CD4-positive, alpha-beta T cell treated with Interferon alpha-2 for 1 hour (primary cell): ENCODE data around the gene GATC.

Experiments used
- DNase-seq, 2 donors: peaks; one replicate each; pipeline ENCODE4 v3.0.0-alpha.2; 2020 to 2022

Gene GATC

GRCh38 chr12:120445911-120446843 lies at the start of gene GATC, which contains the start of gene TRIAP1:
Gene GATC, plus strand, starts transcription at chr12:120446444. Its CDS starts 37 bp downstream, at chr12:120446481.
Gene TRIAP1, minus strand, starts transcription at chr12:120446384. Its CDS starts 12 bp downstream, at chr12:120446372.
- peak; percentile 82 to 91 for DNase-seq

- no peak for DNase-seq
These were observed 48.3 kb upstream of the GATC start for GRCh38 chr12:120397824-120398540.

GRCh38 chr12:120399531-120399930 lies 46.7 kb upstream of the GATC start:
- no peak for DNase-seq

GRCh38 chr12:120402217-120402616 lies 44.0 kb upstream of the GATC start:
- DNase-seq = no peak

GRCh38 chr12:120403869-120404268 lies 42.4 kb upstream of the GATC start:
- DNase-seq = no peak

GRCh38 chr12:120404271-120404670 lies 42.0 kb upstream of the GATC start:
- DNase-seq = peak in 1 of 2 donors; percentile 1

GRCh38 chr12:120406069-120406468 lies 40.2 kb upstream of the GATC start:
- DNase-seq = no peak

GRCh38 chr12:120406553-120406952 lies 39.7 kb upstream of the GATC start:
- DNase-seq = no peak

- no peak for DNase-seq
These were observed 37.5 kb upstream of the GATC start for GRCh38 chr12:120408771-120409170.

- DNase-seq = no peak
These were observed 33.8 kb upstream of the GATC start for GRCh38 chr12:120412421-120412820.

GRCh38 chr12:120413901-120414695 lies 32.1 kb upstream of the GATC start:
- no peak for DNase-seq

- no peak for DNase-seq
These were observed 29.6 kb upstream of the GATC start for GRCh38 chr12:120416490-120417216.

- no peak for DNase-seq
These were observed 28.2 kb upstream of the GATC start for GRCh38 chr12:120417917-120418580.

GRCh38 chr12:120421701-120422100 lies 24.5 kb upstream of the GATC start:
- no peak for DNase-seq

- DNase-seq = no peak
These were observed 23.3 kb upstream of the GATC start for GRCh38 chr12:120422892-120423456.

GRCh38 chr12:120425797-120426196 lies 20.4 kb upstream of the GATC start:
- no peak for DNase-seq

- no peak for DNase-seq
These were observed 17.5 kb upstream of the GATC start for GRCh38 chr12:120428597-120429229.

- no peak for DNase-seq
These were observed 16.9 kb upstream of the GATC start for GRCh38 chr12:120429368-120429767.

GRCh38 chr12:120432772-120433525 lies 13.3 kb upstream of the GATC start:
- no peak for DNase-seq
